ENCODE data around the gene IL1R2. TPM values are rescaled to one million over a fixed set of nuclear protein-coding genes. Genes with fewer than 3 reads are reported as not detected.

The IL1R2 gene
- total RNA-seq, 1 experiment from 2014 or later: 0.22 TPM

DNA sequence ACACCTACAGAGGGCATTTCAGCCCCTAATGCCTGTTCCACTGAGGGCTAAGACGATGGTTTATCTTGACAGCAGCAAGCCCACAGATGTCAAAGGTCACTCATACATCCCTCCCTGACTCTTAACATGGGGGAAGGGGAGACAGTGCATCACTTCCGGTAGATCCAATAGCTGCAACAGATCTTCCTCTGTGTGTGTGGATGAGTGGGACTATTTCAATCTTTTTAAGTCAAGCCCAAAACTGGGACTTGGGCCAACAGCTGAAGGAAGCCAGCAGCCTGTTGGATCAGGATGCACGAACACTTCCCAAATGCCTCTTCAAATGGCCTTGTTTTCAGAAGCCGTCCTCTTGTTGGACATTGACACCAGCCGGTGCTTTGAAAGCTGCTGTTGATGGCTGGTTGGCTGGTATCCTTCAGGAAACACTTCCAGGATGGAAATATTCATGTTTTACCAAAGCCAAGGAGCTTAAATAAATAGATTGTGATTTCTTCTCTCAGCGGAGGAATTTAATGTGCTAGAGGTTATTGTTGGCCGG, 59.2 kb downstream of the IL1R2 start:
- Mint-ChIP-seq H3K36me3 (no peaks in the 10 kb centered on the region), H3K4me3 (no peak overlapping the region), H3K27ac (no peak overlapping the region), H3K9me3 (peaks cover 8% of the 10 kb centered on the region), H3K4me1 (0 out of 2 replicates have a peak, but pooled peaks cover 3% of the 10 kb centered on the region), H3K27me3 (ENCODE audit: low read depth) (no peaks in the 10 kb centered on the region)
- TF ChIP-seq, protein P1, sequence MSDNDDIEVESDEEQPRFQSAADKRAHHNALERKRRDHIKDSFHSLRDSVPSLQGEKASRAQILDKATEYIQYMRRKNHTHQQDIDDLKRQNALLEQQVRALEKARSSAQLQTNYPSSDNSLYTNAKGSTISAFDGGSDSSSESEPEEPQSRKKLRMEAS (CRISPR knock-in tag; IDR thresholded peaks at IDR 0.05): no peak
- TF ChIP-seq ZNF121 (CRISPR knock-in tag; IDR thresholded peaks at IDR 0.05) (no peak), CREM (CRISPR knock-in tag; IDR thresholded peaks at IDR 0.05) (no peak), ELF4 (CRISPR knock-in tag; IDR thresholded peaks at IDR 0.05; ENCODE audit: low read depth) (no peak), EMX1 (CRISPR knock-in tag; IDR thresholded peaks at IDR 0.05) (no peak)
- TF ChIP-seq, protein P2, sequence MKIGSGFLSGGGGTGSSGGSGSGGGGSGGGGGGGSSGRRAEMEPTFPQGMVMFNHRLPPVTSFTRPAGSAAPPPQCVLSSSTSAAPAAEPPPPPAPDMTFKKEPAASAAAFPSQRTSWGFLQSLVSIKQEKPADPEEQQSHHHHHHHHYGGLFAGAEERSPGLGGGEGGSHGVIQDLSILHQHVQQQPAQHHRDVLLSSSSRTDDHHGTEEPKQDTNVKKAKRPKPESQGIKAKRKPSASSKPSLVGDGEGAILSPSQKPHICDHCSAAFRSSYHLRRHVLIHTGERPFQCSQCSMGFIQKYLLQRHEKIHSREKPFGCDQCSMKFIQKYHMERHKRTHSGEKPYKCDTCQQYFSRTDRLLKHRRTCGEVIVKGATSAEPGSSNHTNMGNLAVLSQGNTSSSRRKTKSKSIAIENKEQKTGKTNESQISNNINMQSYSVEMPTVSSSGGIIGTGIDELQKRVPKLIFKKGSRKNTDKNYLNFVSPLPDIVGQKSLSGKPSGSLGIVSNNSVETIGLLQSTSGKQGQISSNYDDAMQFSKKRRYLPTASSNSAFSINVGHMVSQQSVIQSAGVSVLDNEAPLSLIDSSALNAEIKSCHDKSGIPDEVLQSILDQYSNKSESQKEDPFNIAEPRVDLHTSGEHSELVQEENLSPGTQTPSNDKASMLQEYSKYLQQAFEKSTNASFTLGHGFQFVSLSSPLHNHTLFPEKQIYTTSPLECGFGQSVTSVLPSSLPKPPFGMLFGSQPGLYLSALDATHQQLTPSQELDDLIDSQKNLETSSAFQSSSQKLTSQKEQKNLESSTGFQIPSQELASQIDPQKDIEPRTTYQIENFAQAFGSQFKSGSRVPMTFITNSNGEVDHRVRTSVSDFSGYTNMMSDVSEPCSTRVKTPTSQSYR (CRISPR knock-in tag; IDR thresholded peaks at IDR 0.05): no peak
- ChIA-PET POLR2A (no interaction called here), CTCF (no interaction called here)
- ATAC-seq (no peak), DNase-seq (ENCODE audit: low spot score) (no peak)

DNA sequence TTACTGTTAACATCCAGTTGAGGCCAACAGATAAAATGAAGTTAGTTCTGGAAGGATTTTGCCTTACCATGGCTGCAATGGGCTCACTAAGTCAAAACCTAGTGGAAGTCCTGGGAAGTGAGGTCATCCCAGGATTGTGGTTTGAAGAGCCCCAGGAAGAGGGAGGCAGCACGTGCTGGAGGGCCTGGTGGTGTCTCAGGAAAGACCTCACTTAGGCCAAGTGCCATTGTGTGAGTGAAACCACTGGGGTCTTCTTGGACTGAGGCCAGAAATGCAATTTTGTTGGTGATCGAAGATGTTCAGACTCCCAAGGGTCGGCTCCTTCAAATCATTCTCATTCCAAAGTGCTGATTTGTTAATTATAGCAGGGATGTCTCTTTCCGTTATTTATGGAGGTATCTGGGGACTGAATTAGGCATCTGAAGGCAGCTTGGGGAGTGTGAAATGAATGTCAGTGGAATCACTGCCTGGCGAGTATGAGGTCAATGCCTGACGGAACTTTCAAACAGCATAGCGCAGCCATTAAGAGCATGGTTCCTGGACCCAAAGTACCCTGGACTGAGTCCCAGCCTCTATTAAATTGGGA, 60.0 kb downstream of the IL1R2 start:
- Mint-ChIP-seq H3K4me3 (no peak overlapping the region), H3K9me3 (peaks cover 8% of the 10 kb centered on the region), H3K27ac (no peak overlapping the region), H3K36me3 (no peaks in the 10 kb centered on the region), H3K27me3 (ENCODE audit: low read depth) (no peaks in the 10 kb centered on the region), H3K4me1 (no peaks in the 10 kb centered on the region)
- ATAC-seq (no peak), DNase-seq (ENCODE audit: low spot score) (no peak)
- POLR2A ChIA-PET: no interaction called here
- TF ChIP-seq NR1H2 (CRISPR knock-in tag; IDR thresholded peaks at IDR 0.05) (no peak), HMGA2 (CRISPR knock-in tag; IDR thresholded peaks at IDR 0.05) (no peak), CREB1 (CRISPR knock-in tag; IDR thresholded peaks at IDR 0.05) (no peak), ETV6 (CRISPR knock-in tag; IDR thresholded peaks at IDR 0.05) (no peak), KAT7 (CRISPR knock-in tag; IDR thresholded peaks at IDR 0.05; ENCODE audit: borderline replicate concordance) (no peak)
- CTCF ChIA-PET: no interaction called here

DNA sequence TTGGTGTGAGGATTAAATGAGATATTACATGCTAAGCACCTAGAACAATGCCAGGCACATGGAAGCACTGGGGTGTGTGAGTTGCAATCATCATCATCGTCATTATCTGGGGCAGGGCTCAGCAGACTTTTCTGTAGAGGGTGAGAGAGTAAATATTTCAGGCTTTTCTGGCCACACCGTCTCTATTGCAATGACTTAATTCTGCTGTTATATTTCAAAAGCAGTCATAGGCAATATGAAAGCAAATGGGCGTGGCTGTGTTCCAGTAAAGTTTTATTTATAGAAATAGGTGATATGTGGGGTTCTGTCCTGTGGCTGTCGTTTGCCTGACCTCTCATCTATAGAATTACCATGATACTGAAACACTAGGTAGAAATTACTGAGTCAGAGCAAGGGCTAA, 60.6 kb downstream of the IL1R2 start:
- DNase-seq (ENCODE audit: low spot score) (no peak), ATAC-seq (no peak)
- no peak overlapping the region for H3K4me3 Mint-ChIP-seq
- ChIA-PET CTCF (interaction anchor here (1.8 kb wide), 1 partner anchor 32 kb away, joined by 4 read pairs; no protein-coding TSS in a partner anchor), POLR2A (no interaction called here)
- H3K27ac Mint-ChIP-seq: no peak overlapping the region
- no peaks in the 10 kb centered on the region for H3K36me3 Mint-ChIP-seq
- H3K9me3 Mint-ChIP-seq: peaks cover 7% of the 10 kb centered on the region
- no peaks in the 10 kb centered on the region for H3K4me1 Mint-ChIP-seq
- H3K27me3 Mint-ChIP-seq (ENCODE audit: low read depth): no peaks in the 10 kb centered on the region
- TF ChIP-seq, protein P3, sequence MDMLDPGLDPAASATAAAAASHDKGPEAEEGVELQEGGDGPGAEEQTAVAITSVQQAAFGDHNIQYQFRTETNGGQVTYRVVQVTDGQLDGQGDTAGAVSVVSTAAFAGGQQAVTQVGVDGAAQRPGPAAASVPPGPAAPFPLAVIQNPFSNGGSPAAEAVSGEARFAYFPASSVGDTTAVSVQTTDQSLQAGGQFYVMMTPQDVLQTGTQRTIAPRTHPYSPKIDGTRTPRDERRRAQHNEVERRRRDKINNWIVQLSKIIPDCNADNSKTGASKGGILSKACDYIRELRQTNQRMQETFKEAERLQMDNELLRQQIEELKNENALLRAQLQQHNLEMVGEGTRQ (CRISPR knock-in tag; IDR thresholded peaks at IDR 0.05): no peak
- TF ChIP-seq NFE2L1 (CRISPR knock-in tag; IDR thresholded peaks at IDR 0.05) (no peak), FOXJ3 (CRISPR knock-in tag; IDR thresholded peaks at IDR 0.05; ENCODE audit: borderline replicate concordance) (no peak), MXD4 (CRISPR knock-in tag; IDR thresholded peaks at IDR 0.05; ENCODE audit: borderline replicate concordance) (no peak), KAT7 (CRISPR knock-in tag; IDR thresholded peaks at IDR 0.05; ENCODE audit: borderline replicate concordance) (no peak), NR2C2 (CRISPR knock-in tag; IDR thresholded peaks at IDR 0.05) (no peak)
- TF ChIP-seq, protein P4, sequence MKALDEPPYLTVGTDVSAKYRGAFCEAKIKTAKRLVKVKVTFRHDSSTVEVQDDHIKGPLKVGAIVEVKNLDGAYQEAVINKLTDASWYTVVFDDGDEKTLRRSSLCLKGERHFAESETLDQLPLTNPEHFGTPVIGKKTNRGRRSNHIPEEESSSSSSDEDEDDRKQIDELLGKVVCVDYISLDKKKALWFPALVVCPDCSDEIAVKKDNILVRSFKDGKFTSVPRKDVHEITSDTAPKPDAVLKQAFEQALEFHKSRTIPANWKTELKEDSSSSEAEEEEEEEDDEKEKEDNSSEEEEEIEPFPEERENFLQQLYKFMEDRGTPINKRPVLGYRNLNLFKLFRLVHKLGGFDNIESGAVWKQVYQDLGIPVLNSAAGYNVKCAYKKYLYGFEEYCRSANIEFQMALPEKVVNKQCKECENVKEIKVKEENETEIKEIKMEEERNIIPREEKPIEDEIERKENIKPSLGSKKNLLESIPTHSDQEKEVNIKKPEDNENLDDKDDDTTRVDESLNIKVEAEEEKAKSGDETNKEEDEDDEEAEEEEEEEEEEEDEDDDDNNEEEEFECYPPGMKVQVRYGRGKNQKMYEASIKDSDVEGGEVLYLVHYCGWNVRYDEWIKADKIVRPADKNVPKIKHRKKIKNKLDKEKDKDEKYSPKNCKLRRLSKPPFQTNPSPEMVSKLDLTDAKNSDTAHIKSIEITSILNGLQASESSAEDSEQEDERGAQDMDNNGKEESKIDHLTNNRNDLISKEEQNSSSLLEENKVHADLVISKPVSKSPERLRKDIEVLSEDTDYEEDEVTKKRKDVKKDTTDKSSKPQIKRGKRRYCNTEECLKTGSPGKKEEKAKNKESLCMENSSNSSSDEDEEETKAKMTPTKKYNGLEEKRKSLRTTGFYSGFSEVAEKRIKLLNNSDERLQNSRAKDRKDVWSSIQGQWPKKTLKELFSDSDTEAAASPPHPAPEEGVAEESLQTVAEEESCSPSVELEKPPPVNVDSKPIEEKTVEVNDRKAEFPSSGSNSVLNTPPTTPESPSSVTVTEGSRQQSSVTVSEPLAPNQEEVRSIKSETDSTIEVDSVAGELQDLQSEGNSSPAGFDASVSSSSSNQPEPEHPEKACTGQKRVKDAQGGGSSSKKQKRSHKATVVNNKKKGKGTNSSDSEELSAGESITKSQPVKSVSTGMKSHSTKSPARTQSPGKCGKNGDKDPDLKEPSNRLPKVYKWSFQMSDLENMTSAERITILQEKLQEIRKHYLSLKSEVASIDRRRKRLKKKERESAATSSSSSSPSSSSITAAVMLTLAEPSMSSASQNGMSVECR (CRISPR knock-in tag; IDR thresholded peaks at IDR 0.05; ENCODE audit: borderline replicate concordance): no peak
- TF ChIP-seq, protein P5, sequence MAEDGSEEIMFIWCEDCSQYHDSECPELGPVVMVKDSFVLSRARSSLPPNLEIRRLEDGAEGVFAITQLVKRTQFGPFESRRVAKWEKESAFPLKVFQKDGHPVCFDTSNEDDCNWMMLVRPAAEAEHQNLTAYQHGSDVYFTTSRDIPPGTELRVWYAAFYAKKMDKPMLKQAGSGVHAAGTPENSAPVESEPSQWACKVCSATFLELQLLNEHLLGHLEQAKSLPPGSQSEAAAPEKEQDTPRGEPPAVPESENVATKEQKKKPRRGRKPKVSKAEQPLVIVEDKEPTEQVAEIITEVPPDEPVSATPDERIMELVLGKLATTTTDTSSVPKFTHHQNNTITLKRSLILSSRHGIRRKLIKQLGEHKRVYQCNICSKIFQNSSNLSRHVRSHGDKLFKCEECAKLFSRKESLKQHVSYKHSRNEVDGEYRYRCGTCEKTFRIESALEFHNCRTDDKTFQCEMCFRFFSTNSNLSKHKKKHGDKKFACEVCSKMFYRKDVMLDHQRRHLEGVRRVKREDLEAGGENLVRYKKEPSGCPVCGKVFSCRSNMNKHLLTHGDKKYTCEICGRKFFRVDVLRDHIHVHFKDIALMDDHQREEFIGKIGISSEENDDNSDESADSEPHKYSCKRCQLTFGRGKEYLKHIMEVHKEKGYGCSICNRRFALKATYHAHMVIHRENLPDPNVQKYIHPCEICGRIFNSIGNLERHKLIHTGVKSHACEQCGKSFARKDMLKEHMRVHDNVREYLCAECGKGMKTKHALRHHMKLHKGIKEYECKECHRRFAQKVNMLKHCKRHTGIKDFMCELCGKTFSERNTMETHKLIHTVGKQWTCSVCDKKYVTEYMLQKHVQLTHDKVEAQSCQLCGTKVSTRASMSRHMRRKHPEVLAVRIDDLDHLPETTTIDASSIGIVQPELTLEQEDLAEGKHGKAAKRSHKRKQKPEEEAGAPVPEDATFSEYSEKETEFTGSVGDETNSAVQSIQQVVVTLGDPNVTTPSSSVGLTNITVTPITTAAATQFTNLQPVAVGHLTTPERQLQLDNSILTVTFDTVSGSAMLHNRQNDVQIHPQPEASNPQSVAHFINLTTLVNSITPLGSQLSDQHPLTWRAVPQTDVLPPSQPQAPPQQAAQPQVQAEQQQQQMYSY (CRISPR knock-in tag; IDR thresholded peaks at IDR 0.05): no peak
- TF ChIP-seq, protein P6, sequence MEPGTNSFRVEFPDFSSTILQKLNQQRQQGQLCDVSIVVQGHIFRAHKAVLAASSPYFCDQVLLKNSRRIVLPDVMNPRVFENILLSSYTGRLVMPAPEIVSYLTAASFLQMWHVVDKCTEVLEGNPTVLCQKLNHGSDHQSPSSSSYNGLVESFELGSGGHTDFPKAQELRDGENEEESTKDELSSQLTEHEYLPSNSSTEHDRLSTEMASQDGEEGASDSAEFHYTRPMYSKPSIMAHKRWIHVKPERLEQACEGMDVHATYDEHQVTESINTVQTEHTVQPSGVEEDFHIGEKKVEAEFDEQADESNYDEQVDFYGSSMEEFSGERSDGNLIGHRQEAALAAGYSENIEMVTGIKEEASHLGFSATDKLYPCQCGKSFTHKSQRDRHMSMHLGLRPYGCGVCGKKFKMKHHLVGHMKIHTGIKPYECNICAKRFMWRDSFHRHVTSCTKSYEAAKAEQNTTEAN (CRISPR knock-in tag; IDR thresholded peaks at IDR 0.05): no peak
